Astrocyte of the cerebellum (primary cell): Measurements from ENCODE around the gene DOCK8.

ENCODE experiments used
- DNase-seq: peaks from one replicate; pipeline ENCODE4 v3.0.0-alpha.2; 2011; ENCODE audit warnings: low read depth
- H3K4me3 ChIP-seq: 2 replicates; pipeline ENCODE4 v1.5.1; 2011; ENCODE audit warnings: mild to moderate bottlenecking, low read depth, low read length, moderate library complexity
- in situ Hi-C: cut with HindIII; loops from 2 replicates; pipeline ENCODE4 v1.10.0; 2017; ENCODE audit warnings: low sequenced_read_pairs
- TF ChIP-seq, protein P1 (sequence below): IDR thresholded peaks from 2 replicates; pipeline ENCODE4 v1.5.1; 2012; ENCODE audit warnings: low read length, low read depth, moderate library complexity, mild to moderate bottlenecking; ENCODE audit errors: missing control alignments

Gene DOCK8

DNA sequence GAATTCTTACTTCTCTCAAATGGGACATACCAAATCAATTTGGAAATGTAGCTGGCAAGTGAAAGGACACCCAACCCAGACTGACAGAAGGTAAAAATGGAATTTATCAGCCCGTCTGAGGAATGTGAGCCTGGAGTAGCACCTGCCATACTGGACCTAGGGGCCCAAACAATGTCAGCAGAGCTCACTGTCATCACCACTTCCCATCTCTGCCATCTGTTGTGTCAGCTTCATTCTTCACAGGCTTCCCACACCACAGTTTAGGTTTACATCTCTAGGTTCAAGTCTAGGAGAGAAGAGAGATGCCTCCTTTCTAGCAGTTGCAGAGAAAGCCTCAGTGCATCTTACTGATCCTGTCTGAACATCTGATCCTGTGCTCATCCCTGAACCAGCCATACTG lies 222.4 kb downstream of the DOCK8 start:
- DNase-seq = no peak
- TF ChIP-seq, protein P1, sequence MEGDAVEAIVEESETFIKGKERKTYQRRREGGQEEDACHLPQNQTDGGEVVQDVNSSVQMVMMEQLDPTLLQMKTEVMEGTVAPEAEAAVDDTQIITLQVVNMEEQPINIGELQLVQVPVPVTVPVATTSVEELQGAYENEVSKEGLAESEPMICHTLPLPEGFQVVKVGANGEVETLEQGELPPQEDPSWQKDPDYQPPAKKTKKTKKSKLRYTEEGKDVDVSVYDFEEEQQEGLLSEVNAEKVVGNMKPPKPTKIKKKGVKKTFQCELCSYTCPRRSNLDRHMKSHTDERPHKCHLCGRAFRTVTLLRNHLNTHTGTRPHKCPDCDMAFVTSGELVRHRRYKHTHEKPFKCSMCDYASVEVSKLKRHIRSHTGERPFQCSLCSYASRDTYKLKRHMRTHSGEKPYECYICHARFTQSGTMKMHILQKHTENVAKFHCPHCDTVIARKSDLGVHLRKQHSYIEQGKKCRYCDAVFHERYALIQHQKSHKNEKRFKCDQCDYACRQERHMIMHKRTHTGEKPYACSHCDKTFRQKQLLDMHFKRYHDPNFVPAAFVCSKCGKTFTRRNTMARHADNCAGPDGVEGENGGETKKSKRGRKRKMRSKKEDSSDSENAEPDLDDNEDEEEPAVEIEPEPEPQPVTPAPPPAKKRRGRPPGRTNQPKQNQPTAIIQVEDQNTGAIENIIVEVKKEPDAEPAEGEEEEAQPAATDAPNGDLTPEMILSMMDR = no peak
- in situ Hi-C loops = no loop called here
- H3K4me3 ChIP-seq = no peak overlapping the region

DNA sequence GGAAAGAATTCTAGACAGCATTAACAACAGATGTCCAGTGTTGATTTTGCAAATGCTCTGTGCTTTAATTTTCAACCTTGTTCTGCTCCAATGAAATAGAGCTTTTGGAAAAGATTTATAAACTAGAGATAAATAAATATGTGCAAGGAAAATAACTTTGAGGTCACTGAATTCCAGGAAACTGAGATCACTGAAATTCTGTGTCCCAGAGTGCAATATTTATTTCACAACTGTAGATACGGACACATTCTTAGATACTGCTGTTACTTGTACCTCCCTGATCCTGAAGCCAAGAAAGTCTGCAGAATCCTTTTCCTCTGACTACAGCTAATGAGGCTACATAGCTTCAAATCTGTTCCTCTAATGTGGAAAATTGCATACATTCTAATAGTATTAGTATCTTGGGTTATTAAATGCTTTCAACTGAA lies 222.9 kb downstream of the DOCK8 start:
- no peak overlapping the region for H3K4me3 ChIP-seq
- in situ Hi-C loops = no loop called here
- TF ChIP-seq, protein P1 = no peak
- DNase-seq = peak; percentile 5

DNA sequence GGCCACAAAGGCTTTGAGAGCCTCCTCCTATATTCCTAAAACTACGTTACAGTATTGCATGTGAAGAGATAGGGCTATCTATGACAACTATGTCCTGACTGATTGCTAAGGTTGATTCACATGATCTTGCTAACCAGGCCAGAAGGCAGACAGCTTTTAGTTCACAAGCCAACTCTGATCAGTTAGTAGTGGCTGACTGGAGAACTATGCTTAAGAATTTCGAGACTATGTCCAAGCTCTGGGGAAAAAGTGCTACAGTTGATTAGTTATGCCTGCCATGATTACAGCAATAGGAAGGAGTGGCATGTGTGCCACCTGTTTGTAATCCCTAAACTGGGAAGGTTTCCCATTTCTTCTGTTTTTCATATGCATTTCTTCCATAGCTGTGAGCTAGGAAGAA lies 223.4 kb downstream of the DOCK8 start:
- TF ChIP-seq, protein P1 = no peak
- in situ Hi-C loops = no loop called here
- DNase-seq = no peak
- no peak overlapping the region for H3K4me3 ChIP-seq

DNA sequence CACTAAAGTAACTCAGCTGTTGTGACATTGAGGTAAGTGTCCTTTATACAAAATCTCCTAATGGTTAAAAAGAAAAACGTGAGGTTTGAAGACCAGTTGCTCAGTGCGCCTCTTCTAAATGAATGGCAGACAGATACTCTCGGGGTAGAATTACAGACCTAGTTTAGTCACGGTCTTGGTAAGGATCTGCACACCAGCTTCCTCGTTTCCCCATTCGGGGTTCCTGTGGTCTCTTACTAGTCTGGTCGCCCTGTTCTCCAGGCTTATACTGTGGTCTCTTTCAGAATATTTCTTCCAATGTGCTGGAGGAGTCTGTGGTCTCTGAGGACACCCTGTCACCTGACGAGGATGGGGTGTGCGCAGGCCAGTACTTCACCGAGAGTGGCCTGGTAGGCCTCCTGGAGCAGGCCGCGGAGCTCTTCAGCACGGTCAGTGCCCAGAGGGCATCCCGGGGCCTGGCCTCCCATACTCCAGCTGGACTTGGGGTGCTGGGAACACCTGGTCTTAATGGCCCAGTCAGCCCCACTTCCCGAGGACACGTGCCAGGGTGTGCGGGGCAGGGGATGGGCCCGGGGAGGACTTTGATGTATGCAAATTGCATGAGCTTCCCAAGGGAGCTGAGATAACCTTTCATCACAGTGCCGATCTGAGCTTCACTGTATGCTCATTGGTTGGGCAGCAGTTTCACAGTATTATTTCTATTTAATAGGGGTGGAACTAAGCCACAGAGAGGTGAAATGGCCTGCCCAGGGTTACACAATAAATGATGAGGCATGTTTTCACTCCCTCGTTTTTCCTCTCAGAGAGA lies 224.5 kb downstream of the DOCK8 start:
- no peak for DNase-seq
- TF ChIP-seq, protein P1 = no peak
- no peak overlapping the region for H3K4me3 ChIP-seq
- in situ Hi-C loops = no loop called here

DNA sequence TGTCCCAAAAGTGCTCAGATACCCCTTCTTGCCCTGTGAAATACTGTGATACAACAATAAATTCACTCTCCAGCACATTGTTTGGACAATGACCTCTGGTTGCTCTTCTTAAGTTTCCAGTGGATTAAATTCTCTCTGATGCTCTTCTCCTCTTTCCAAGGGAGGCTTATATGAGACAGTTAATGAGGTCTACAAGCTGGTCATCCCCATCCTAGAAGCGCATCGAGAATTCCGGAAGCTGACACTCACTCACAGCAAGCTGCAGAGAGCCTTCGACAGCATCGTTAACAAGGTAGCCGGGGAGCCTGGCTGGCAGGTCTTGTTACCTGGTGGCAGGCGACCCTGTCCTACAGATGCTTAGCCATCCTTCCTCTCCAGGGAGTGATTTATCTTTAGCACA lies 226.5 kb downstream of the DOCK8 start:
- in situ Hi-C loops = no loop called here
- TF ChIP-seq, protein P1 = no peak
- DNase-seq = no peak
- H3K4me3 ChIP-seq = no peak overlapping the region

DNA sequence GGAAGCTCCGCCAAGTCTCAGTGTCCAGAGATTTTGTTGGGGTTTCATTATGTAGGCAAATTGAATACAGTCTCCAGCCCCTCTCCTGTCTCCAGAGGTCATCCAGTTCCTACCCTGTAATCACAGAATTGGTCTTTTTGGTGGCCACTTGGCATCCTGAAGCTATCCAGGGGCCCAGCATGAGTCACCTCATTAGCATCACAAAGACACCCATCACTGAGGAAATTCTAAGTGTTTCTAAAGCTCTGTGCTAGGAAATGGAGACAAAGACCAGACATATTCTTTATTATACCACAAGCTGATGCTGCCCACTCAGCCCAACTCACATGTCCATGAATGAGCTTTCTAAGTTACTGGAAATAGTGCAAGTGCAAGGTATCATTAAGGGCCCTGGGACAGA lies 229.9 kb downstream of the DOCK8 start:
- TF ChIP-seq, protein P1 = no peak
- H3K4me3 ChIP-seq = no peak overlapping the region
- in situ Hi-C loops = no loop called here
- DNase-seq = peak; percentile 44
